ENCODE data around the gene CMC2.

- no peak for TF ChIP-seq POLR2A (IDR thresholded peaks at IDR 0.05; ENCODE audit: low read depth, low read length)
- no peak for TF ChIP-seq PAX5 (IDR thresholded peaks at IDR 0.05; ENCODE audit: insufficient read depth, low read length, severe bottlenecking)
- TF ChIP-seq POU2F2 (IDR thresholded peaks at IDR 0.05; ENCODE audit: low read depth, low read length), result no peak
- TF ChIP-seq POLR2AphosphoS5 (IDR thresholded peaks at IDR 0.05; ENCODE audit: low read depth, low read length), result no peak
- no peak for TF ChIP-seq TAF1 (IDR thresholded peaks at IDR 0.05; ENCODE audit: low read depth, low read length)
- no peak for TF ChIP-seq SPI1 (IDR thresholded peaks at IDR 0.05; ENCODE audit: low read depth, low read length)
These were observed 60.2 kb downstream of the CMC2 start for GRCh38 chr16:80946481-80946880.

All from GM12891 (cell line).